ENCODE results near the gene RAPH1.

RAPH1 gene

DNA sequence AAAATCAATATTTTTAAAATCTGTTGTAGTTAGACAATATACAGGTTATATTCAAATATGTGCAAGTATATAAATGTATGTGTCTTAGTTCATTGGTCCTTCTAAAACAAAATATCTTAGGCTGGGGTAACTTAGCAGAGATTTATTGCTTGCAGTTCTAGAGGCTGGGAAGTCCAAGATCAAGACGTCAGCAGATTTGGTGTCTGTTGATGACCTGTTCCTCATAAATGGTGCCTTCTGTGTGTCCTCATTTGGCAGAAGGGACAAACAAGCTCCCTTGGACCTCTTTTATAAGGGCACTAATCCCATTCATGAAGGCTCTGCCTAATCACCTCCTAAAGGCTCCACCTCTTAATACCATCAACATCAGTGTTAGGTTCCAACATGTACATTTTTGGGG, 175.7 kb downstream of the RAPH1 start:
- TF ChIP-seq EGR1 (IDR thresholded peaks at IDR 0.05): no peak
- TF ChIP-seq CREB1 (IDR thresholded peaks at IDR 0.05; ENCODE audit: low read depth): no peak
- TF ChIP-seq TEAD4 (IDR thresholded peaks at IDR 0.05): no peak

DNA sequence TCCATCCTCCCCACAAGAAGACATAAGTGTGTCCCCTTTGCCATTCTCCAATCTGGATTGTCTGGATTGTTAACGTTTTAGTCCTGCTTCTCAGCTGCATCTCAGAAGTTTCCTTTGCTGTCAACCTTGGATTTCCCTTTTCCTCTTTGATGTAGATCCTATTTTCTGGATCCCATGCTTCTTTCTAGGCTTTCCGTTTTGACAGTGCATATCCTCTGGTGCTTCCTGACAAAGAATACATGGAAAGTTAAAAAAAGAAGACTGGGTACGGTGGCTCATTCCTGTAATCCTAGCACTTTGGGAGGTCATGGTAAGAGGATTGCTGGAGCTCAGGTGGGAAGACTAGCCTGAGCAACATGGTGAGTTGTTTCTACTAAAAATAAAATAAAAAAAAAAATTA, 180.1 kb downstream of the RAPH1 start:
- TF ChIP-seq ZBTB7A (IDR thresholded peaks at IDR 0.05; ENCODE audit: low read depth): no peak
- TF ChIP-seq, protein P1, sequence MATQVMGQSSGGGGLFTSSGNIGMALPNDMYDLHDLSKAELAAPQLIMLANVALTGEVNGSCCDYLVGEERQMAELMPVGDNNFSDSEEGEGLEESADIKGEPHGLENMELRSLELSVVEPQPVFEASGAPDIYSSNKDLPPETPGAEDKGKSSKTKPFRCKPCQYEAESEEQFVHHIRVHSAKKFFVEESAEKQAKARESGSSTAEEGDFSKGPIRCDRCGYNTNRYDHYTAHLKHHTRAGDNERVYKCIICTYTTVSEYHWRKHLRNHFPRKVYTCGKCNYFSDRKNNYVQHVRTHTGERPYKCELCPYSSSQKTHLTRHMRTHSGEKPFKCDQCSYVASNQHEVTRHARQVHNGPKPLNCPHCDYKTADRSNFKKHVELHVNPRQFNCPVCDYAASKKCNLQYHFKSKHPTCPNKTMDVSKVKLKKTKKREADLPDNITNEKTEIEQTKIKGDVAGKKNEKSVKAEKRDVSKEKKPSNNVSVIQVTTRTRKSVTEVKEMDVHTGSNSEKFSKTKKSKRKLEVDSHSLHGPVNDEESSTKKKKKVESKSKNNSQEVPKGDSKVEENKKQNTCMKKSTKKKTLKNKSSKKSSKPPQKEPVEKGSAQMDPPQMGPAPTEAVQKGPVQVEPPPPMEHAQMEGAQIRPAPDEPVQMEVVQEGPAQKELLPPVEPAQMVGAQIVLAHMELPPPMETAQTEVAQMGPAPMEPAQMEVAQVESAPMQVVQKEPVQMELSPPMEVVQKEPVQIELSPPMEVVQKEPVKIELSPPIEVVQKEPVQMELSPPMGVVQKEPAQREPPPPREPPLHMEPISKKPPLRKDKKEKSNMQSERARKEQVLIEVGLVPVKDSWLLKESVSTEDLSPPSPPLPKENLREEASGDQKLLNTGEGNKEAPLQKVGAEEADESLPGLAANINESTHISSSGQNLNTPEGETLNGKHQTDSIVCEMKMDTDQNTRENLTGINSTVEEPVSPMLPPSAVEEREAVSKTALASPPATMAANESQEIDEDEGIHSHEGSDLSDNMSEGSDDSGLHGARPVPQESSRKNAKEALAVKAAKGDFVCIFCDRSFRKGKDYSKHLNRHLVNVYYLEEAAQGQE (IDR thresholded peaks at IDR 0.05; ENCODE audit: low read depth): no peak
- no peak for TF ChIP-seq TAF1 (IDR thresholded peaks at IDR 0.05; ENCODE audit: low read depth)
- TF ChIP-seq FOXM1 (IDR thresholded peaks at IDR 0.05; ENCODE audit: borderline replicate concordance, low read depth): no peak
- TF ChIP-seq EP300 (IDR thresholded peaks at IDR 0.05; ENCODE audit: borderline replicate concordance): no peak
- no peak for TF ChIP-seq NFIC (IDR thresholded peaks at IDR 0.05)
- TF ChIP-seq, protein P2, sequence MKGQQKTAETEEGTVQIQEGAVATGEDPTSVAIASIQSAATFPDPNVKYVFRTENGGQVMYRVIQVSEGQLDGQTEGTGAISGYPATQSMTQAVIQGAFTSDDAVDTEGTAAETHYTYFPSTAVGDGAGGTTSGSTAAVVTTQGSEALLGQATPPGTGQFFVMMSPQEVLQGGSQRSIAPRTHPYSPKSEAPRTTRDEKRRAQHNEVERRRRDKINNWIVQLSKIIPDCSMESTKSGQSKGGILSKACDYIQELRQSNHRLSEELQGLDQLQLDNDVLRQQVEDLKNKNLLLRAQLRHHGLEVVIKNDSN (IDR thresholded peaks at IDR 0.05): no peak

DNA sequence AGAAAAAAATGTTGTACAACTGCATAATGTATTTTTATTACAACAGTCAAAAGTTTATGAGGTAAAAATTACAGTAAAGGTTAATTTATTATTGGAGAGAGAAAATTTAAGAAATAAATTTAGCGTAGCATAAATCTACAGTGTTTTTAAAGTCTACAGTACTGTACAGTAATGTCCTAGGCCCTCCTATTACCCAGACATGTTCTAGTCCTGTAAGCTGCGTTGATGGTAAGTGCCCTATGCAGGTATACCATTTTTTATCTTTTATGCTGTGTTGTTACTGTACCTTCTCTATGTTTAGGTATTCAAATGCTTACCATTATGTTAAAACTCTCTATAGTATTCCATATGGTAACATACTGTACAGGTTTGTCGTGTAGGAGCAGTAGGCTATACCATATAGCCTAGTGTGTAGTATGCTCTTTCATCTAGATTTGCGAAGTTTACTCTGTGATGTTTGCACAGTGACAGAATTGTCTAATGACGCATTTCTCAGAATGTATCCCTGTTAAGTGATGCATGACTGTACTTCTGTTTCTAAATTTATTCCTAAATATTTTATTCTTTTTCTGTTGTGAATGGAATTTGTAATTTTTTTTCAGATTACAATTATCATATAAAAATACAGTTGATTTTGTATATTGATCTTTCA, 182.4 kb downstream of the RAPH1 start:
- TF ChIP-seq, protein P1 (IDR thresholded peaks at IDR 0.05; ENCODE audit: low read depth): no peak
- TF ChIP-seq EGR1 (IDR thresholded peaks at IDR 0.05): no peak

DNA sequence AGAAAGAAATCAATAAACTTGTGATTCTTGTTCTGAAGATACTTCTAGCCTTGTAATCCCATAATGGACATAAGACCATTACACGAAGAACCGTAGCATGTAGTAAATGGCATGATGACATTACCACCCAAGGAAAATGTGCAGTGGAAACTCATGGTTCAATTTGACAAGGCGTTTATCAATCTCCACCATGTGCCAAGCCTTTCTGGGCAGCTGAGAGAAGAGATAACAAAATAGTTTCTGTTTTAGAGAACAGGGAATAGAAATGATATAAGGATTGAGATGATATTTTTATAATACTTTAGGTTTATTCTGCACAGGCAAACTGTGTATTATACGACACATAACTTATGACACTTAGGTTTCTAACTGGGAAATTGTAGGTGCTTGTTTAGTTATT, 187.7 kb downstream of the RAPH1 start:
- TF ChIP-seq TEAD4 (IDR thresholded peaks at IDR 0.05) (no peak), CEBPB (IDR thresholded peaks at IDR 0.05) (no peak), NFIC (IDR thresholded peaks at IDR 0.05) (no peak), TAF1 (IDR thresholded peaks at IDR 0.05; ENCODE audit: low read depth) (no peak), RAD21 (IDR thresholded peaks at IDR 0.05; ENCODE audit: low read depth) (no peak), EGR1 (IDR thresholded peaks at IDR 0.05) (no peak), TCF12 (IDR thresholded peaks at IDR 0.05; ENCODE audit: low read depth) (no peak), CREB1 (IDR thresholded peaks at IDR 0.05; ENCODE audit: low read depth) (no peak), EP300 (IDR thresholded peaks at IDR 0.05; ENCODE audit: borderline replicate concordance) (no peak), YY1 (IDR thresholded peaks at IDR 0.05; ENCODE audit: low read depth) (no peak), FOXM1 (IDR thresholded peaks at IDR 0.05; ENCODE audit: borderline replicate concordance, low read depth) (no peak), ZBTB7A (IDR thresholded peaks at IDR 0.05; ENCODE audit: low read depth) (no peak)
- TF ChIP-seq, protein P3, sequence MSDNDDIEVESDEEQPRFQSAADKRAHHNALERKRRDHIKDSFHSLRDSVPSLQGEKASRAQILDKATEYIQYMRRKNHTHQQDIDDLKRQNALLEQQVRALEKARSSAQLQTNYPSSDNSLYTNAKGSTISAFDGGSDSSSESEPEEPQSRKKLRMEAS (IDR thresholded peaks at IDR 0.05): no peak
- TF ChIP-seq, protein P1 (IDR thresholded peaks at IDR 0.05; ENCODE audit: low read depth): no peak
- TF ChIP-seq, protein P2 (IDR thresholded peaks at IDR 0.05): no peak

DNA sequence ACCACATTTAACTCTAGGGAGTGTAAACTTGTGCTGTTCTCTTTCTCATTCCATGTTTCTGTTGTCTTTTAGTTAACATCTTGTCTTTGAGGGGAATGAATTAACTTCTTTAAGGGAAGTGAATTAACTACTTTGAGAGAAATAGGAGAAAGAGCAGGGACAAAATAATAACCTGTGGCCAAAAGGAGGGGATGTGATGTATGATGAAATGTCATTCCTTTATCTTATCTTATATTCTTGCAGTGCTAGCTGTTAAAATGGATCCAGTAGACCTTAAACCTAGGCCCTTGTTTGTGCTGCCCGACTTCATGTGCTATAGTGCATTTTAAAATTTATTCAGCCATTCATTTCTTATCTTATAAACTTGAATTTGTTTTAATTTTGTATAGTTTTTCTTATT, 188.5 kb downstream of the RAPH1 start:
- TF ChIP-seq, protein P3 (IDR thresholded peaks at IDR 0.05): no peak
- TF ChIP-seq TAF1 (IDR thresholded peaks at IDR 0.05; ENCODE audit: low read depth) (no peak), CREB1 (IDR thresholded peaks at IDR 0.05; ENCODE audit: low read depth) (no peak), FOXM1 (IDR thresholded peaks at IDR 0.05; ENCODE audit: borderline replicate concordance, low read depth) (no peak), CEBPB (IDR thresholded peaks at IDR 0.05) (no peak), YY1 (IDR thresholded peaks at IDR 0.05; ENCODE audit: low read depth) (no peak), NFIC (IDR thresholded peaks at IDR 0.05) (no peak), ZBTB7A (IDR thresholded peaks at IDR 0.05; ENCODE audit: low read depth) (no peak), TCF12 (IDR thresholded peaks at IDR 0.05; ENCODE audit: low read depth) (no peak), RAD21 (IDR thresholded peaks at IDR 0.05; ENCODE audit: low read depth) (no peak), EGR1 (IDR thresholded peaks at IDR 0.05) (no peak), EP300 (IDR thresholded peaks at IDR 0.05; ENCODE audit: borderline replicate concordance) (no peak), TEAD4 (IDR thresholded peaks at IDR 0.05) (no peak)
- TF ChIP-seq, protein P1 (IDR thresholded peaks at IDR 0.05; ENCODE audit: low read depth): no peak
- TF ChIP-seq, protein P2 (IDR thresholded peaks at IDR 0.05): no peak

Data from Ishikawa (cell line).